ENCODE data around the gene APPL2.
"Not testable (repeated sequence)": the region's sequence is repeated elsewhere in the genome, so short reads cannot be mapped to it uniquely, and the experiment has no call there.

Gene APPL2

GRCh38 chr12:105257321-105257728 lies 21.4 kb upstream of the APPL2 start (continued):
- no peak for TF ChIP-seq TSHZ2 (CRISPR knock-in tag; IDR thresholded peaks at IDR 0.05)
- TF ChIP-seq SNAI2 (CRISPR knock-in tag; IDR thresholded peaks at IDR 0.05), result no peak
- TF ChIP-seq POU6F1 (CRISPR knock-in tag; IDR thresholded peaks at IDR 0.05; ENCODE audit: borderline replicate concordance, low read depth), result no peak
- TF ChIP-seq ISL1 (CRISPR knock-in tag; IDR thresholded peaks at IDR 0.05), result 0 out of 2 replicates have a peak, but pooled peaks have one; percentile 19
- no peak for TF ChIP-seq ZNF565 (CRISPR knock-in tag; conservative IDR thresholded peaks at IDR 0.05; ENCODE audit: low read depth)
- TF ChIP-seq ESRRG (CRISPR knock-in tag; IDR thresholded peaks at IDR 0.05), result no peak
- TF ChIP-seq TCF4 (CRISPR knock-in tag; IDR thresholded peaks at IDR 0.05; ENCODE audit: borderline replicate concordance), result no peak
- no peak for TF ChIP-seq BACH2 (CRISPR knock-in tag; IDR thresholded peaks at IDR 0.05; ENCODE audit: borderline replicate concordance)

DNA sequence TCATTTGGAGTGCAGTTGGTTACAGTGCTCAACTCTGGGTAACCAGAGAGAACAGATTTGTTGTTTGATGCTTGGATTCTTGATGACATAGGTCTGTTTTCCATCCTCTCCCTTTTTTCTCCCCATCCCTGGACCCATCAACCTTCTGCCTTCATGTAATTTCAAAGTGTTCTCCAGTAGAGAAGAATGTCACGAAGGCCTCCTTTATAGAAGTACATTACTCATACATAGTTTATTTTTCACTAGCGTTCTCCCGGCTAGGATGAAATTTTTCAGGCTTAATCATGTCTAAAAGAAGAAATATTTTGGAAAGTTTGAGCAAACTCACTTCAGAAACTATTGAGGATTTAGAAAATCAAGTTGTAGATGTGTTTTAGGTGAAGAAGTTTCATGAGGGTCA lies 20.9 kb upstream of the APPL2 start:
- ATAC-seq, result peak; percentile 61
- no peak for TF ChIP-seq ZNF8 (CRISPR knock-in tag; IDR thresholded peaks at IDR 0.05)
- TF ChIP-seq SNAI2 (CRISPR knock-in tag; IDR thresholded peaks at IDR 0.05), result no peak
- no peak for TF ChIP-seq CREB5 (CRISPR knock-in tag; IDR thresholded peaks at IDR 0.05; ENCODE audit: low read depth)
- no peak for TF ChIP-seq PATZ1 (CRISPR knock-in tag; IDR thresholded peaks at IDR 0.05; ENCODE audit: borderline replicate concordance)
- no peak for TF ChIP-seq OSR1 (CRISPR knock-in tag; IDR thresholded peaks at IDR 0.05)
- no peak for TF ChIP-seq ZNF565 (CRISPR knock-in tag; conservative IDR thresholded peaks at IDR 0.05; ENCODE audit: low read depth)
- TF ChIP-seq ZNF70 (CRISPR knock-in tag; IDR thresholded peaks at IDR 0.05), result no peak
- TF ChIP-seq POU6F1 (CRISPR knock-in tag; IDR thresholded peaks at IDR 0.05; ENCODE audit: borderline replicate concordance, low read depth), result no peak
- no peak for TF ChIP-seq ZFP3 (CRISPR knock-in tag; IDR thresholded peaks at IDR 0.05)
- TF ChIP-seq TSHZ2 (CRISPR knock-in tag; IDR thresholded peaks at IDR 0.05), result no peak
- TF ChIP-seq TCF4 (CRISPR knock-in tag; IDR thresholded peaks at IDR 0.05; ENCODE audit: borderline replicate concordance), result no peak
- TF ChIP-seq ZC3H10 (CRISPR knock-in tag; IDR thresholded peaks at IDR 0.05), result no peak
- no peak for TF ChIP-seq GLIS3 (CRISPR knock-in tag; IDR thresholded peaks at IDR 0.05)
- no peak for TF ChIP-seq CSDC2 (CRISPR knock-in tag; IDR thresholded peaks at IDR 0.05)
- TF ChIP-seq RARB (CRISPR knock-in tag; IDR thresholded peaks at IDR 0.05), result no peak
- no peak for TF ChIP-seq BACH2 (CRISPR knock-in tag; IDR thresholded peaks at IDR 0.05; ENCODE audit: borderline replicate concordance)
- TF ChIP-seq PPARA (CRISPR knock-in tag; IDR thresholded peaks at IDR 0.05; ENCODE audit: borderline replicate concordance), result no peak
- no peak for TF ChIP-seq ESRRG (CRISPR knock-in tag; IDR thresholded peaks at IDR 0.05)
- TF ChIP-seq ZFP30 (CRISPR knock-in tag; IDR thresholded peaks at IDR 0.05), result no peak
- no peak for TF ChIP-seq TOX (CRISPR knock-in tag; IDR thresholded peaks at IDR 0.05; ENCODE audit: borderline replicate concordance)

DNA sequence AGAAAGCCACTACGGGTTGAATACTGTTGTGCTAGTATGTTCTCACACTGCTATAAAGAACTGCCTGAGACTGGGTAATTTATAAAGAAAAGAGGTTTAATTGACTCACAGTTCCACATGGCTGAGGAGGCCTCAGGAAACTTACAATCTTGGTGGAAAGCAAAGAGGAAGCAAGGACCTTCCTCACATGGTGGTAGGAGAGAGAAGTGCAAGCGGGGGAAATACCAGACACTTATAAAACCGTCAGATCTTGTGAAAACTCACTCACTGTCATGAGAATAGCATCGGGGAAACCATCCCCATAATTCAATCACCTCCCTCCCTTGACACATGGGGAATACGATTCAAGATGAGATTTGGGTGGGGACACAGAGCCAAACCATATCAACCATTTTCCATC lies 20.5 kb upstream of the APPL2 start:
- not testable (repeated sequence) for ATAC-seq
